Activated effector memory CD4-positive, alpha-beta T cell treated with Interleukin-2 at 50 U/mL for 16 hours (primary cell): ENCODE measurements around the gene DOCK8.

Source experiments
- DNase-seq: peaks from one replicate; pipeline ENCODE4 v3.0.0-alpha.2; 2020

DOCK8 gene

DNA sequence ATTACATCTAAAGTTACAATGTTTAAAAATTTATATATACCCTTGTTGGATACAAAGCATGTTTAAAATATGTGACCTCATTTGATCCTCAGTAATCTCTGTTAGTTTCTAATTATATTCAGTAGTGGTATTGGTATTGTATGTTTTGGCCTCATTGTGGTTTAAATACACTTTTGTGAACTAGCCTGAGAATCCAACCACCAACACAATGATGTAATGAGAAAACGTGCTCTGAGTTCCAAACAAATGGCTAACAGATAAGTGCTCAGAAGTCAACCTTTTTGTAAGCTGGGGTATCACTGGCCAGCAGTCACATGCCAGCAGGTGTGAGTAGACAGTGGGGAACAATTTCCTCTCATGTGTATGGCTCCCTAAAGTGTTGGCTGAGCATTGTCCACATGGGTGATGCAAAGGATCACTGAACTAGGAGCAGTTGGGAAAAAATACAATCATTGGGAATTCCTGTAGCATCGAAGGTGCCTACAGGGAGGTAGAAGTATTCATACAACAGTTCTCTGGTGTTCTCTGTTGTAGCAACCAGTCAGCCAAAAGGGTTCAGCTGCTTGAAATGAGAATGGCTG, 56.1 kb downstream of the DOCK8 start:
- no peak for DNase-seq

DNA sequence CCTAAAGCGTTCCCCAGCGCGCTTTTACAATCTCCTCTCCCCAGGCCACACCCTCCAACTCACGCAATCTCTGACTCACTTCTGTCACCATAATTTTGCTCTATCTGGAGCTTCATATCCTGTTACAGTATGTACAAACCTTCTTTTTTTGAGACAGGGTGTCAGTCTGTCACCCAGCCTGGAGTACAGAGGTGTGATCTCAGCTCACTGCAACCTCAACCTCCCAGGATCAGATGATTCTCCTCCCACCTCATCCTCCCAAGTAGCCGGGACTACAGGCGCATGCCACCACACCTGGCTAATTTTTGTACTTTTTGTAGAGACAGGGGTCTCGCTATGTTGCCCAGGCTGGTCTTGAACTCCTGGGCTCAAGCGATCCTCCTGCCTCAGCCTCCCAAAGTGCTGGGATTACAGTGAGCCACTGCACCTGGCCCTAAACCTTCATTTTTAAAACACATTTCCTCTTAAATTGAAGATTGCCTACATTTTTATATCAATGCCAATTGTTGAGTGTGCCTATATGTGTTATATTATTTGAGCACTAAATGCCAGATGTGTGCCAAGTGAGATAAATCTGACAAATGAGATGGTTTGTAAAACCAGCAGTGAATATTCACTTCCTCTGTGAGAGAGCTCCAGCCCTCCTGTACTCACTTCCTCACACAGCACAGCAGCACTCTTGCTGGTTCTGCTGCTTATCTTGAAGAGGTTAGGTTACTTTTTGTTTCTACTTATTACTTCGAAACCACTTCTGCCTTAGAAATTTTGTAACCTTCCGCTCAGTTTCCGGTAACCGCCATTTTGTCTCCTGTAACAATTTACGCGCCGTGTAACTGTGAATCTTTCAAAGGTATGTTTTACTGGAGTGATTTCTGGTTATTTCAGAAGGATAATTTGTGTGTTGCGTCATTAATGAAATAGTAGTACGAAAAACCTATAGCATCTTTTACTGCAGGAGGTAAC, 57.9 kb downstream of the DOCK8 start:
- DNase-seq: peak; percentile 59

DNA sequence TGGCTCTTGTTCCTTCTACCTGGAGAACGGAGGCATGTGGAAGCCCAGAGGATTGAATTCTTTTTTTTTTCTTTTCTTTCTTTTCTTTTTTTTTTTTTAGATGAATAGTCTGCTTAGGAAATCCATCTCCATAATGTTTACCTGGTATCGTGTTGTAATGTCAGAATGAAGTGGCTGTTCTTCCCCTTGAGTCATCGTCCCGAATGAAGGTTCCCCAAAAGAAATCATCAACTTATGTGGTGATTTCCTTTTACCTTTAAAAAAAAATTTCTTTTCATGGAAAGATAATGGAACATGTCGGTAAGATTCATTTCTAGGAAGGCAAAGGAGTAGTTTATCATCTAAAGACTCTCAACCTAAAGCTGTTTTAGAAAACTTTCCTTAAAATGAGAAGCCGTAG, 59.7 kb downstream of the DOCK8 start:
- no peak for DNase-seq

DNA sequence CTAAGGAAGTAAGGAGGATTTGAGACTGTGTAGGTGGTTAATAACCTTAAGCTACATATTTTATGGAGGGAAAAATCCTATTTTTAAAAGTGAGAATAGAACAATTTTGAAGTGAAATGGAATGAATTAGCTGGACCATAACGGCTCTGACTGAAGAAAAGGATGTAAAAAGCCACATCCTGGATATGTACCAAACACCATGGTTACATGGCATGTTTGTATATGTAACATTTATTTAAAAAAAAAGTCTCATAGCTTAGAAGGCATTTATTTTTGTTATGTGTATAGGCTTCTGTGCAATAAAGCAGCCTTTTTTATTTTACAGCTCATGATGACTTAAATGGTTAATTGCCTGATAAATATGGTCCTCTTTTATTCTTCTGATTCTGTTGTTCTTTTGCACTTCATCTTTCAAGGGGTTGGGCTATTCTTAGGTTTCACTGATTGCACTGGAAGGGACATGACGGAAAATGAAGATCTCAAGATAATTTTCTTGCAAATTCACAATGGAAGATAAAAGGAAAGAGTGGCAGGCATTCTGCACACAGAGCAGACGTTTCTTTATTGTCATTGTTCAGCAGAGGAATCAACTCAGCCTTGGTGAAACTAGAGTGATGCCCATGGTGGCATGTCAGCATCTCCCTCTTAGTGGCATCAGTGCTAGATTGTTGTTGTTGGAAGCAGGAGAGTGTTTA, 63.1 kb downstream of the DOCK8 start:
- DNase-seq: no peak

DNA sequence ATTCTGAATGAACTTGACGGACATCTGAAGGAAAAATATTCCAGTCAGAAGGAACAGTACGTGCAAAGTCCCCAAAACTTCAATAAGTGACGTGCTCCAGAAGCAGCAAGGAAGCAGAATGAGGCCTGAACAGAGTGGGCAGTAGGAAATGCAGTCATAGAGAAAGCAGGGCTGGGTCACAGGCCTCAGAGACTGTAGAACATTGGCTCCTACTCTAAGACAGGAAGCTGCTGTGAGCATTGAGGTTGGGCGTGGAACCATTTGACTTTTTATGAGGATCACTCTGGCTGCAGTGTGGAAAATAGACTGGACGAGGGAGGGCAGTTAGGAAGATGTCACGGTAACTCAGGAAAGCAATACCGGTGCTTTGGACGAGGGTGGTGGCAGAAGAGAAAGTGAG, 64.0 kb downstream of the DOCK8 start:
- no peak for DNase-seq

DNA sequence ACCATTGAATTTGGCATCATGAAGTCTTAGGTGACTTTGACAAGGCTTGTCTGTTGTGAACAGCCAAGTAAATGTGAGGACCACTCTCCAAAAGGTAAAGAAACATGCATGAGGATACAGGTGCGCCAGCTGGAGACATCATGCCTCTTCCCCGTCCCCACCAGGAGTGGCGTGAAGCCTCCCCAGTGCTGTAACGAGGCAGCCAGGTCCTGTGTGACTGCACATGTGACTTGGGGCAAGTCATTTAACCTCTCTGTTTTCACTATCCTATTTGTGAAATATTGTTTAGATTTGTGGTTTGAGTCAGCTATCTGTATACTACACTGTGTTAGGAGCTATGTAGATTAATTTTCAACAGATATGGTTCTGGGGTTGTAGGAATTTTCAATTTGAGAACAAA, 65.0 kb downstream of the DOCK8 start:
- DNase-seq: no peak

DNA sequence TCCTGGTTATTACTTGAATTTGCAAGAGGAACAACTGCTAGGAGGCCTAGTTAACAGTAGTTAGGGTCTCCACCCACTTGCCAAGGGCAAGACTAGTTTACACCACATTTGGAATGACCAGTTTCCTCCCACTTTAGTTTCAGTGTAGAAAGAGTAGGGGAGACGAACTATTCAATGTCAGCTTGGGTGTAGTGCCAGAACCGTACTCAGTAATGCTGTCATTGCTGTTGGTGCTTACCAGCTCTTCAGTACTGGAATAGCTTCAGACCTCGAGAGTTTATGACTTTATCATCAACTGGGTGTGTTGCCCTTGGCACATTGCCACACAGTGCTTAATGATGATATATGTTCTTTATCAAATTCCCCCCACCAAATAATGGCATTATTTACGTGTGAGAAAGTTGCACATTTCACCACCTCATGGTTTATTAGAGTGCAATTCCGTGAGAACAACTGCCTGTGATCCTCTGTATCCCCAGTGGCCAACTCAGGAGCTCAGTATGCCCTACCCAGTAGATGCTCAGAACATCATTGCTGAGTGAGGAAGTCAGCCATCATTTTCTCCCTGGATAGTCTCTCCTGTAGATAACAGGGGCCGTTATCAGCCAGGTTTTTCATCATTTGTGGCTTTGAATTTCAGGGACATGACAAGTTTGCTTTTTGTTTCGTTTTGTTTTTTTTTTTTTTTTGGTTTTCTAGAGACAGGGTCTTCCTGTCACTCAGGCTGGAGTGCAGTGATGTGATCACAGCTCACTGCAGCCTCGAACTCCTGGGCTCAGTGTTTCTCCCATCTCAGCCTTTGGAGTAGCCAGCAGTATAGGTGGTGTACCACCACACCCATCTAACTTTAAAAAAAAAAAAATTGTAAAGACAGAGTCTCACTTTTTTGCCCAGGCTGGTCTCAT, 67.3 kb downstream of the DOCK8 start:
- no peak for DNase-seq

DNA sequence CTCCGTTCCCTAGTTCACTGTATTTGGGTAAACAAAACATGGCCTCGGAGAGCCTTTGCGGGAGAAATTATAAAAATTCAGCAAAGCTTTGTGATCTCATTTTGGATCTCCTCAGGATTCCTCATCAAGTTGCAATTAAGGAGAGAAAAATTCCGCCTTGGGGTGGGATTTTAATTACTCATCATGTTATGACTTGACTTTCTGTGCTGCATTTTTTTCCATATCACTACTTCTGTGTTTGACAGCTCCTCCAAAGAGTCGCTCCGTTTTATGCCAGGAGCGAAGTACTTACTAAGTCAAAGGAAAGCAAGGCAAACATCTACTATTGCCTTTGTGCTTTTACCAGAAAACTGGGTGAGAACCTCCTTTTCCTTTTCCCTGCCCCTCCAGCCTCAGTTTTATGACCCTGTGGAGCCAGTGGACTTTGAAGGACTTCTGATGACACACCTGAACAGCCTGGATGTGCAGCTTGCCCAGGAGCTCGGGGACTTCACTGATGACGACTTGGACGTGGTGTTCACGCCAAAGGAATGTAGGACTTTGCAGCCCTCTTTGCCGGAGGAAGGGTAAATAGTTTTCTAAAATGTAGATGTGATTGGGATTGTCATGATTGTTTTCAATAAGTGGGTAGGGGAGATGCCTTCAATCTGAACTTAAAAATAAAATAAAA, 71.5 kb downstream of the DOCK8 start:
- DNase-seq: no peak

DNA sequence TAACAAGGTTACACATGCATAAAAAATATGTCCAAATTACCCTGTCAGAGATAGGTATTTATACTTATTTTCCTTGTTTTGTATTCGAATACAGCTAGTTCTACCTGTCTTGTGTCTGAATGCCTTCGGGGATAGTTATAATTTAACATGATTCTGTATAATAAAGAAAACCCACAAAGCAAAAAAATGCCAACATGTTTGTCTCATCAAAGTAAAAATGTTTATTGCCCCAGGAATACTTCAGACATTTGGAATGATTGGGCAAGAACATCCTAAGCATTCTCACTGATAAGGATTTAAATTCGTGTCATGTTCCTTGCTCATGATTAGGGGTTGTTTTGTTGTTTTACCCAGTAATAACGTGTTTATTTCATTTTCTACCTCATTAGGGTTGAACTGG, 74.5 kb downstream of the DOCK8 start:
- DNase-seq: no peak

DNA sequence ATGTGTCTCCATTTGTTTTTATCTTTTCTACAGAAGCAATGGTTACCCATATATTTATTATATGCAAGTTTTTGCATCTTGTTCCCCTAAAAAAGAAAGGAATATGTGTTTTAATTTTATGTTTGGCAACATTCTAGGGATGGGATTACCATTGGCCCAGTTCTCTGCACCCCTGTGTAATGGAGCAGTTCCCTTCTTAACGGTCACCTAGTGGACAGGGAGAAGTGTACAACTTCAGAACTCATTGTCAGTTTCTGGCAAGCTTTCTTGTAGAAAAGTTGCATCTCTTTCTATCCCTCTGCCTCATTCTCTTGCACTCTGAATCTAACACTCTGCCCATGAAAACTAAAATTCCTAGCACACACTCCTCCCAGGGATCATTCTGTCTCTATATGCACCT, 78.2 kb downstream of the DOCK8 start:
- no peak for DNase-seq

DNA sequence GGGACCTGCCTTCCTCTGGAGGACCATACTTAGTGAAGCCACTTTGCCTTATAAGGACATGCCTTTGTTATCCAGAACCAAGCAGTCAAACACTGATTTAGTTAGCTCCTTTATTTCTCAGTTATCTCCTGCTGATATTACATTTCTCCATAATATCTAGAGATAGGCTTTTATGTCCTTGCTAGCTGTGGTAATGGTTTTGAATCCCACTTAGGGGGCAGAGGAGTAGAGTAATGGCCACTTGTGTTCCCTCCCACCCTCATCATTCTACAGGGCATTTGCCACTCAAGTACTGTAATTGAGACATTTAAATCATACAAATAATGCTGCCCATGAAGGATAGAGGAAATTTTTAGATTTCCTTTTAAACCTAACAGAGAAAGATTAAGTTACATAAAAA, 80.9 kb downstream of the DOCK8 start:
- DNase-seq: no peak

DNA sequence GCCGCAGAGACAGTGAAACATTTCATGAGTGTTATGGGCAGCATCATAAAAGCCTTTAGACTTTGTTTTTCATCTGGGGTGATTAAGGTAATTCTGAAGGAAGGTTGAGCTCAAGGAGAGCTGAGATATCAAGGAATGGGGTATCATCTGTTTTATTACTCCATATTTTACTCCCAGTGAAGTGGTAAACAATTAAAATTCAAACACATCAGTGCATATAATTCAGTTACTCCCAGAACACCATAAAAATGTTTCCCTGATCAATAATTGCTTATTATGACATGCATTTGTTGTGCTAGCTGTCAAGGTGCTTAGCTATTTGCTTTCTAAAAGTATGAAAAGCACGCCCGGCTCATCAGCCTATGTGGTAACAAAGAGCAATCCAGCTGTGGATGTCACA, 81.7 kb downstream of the DOCK8 start:
- no peak for DNase-seq

DNA sequence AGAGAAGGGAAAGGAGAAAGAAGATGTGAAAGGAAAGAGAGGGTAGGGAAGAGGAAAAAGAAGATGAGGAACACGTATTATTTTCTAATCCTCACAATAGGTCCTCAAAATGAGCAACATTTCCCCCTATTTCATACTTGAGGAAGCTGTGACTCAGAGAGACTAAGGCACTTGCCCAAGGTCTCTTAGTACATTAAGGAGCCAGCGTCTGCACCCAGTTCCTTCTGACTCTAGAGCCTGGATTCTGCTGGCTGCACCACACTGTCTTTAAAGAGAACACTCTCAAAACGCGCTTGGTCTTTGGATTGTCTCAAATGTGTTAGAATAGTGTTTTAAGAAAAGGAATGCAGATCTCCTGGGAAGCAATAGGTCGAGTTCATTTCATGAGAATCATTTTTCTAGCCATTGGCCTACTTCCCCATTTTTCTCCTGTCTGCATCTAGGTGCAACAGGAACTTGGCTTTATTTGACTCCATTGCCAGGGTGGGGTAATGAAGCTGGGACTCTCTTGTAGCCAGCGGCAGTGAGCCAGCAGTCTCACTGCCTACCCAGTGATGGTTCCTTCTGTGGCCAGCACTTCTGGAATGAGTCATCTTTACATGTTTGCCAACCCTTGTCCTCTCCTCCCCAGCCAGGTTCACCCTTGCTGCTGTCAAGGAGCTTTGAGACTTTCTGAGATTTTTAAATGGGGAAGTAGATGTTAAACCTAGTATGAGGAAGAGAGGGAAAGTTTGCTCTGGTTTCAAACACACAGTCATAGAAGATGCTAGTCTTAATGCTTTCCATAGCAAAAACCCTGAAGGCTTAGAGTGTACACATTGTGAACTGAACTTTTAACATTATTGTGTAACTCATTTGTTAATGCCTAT, 82.7 kb downstream of the DOCK8 start:
- DNase-seq: no peak

DNA sequence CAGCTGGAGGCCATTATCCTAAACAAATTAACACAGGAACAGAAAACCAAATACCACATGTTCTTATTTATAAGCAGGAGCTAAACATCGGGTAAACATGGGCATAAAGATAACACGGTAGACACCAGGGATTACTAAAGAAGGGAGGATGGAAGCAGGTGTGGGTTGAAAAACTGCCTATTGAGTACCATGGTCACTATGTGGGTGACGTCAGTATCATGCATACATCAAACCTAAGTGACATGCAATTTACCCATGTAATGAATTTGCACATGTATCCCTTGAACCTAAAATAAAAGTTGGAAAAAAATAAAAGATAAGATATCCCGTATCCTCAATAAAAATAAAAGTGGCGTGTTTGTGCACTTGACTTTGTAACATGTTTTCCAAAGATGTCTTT, 88.8 kb downstream of the DOCK8 start:
- no peak for DNase-seq

DNA sequence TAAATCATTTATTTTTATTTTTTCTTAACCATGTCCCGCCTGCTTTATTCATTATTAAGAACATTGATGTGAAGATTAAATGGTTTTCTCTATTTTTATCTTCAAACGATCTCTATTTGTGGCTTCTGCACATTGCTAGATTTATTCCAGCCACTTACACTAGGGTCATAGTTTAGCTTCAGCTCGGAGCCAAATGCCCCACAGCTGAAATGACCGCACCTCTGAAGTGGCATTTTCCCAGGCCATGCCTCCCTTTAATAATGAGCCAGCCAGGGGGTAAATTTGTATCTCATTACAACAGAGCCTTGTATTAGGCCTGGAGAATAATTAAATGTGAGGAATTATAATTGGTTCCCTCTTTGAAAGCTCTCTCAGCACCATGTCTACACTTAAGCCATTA, 89.4 kb downstream of the DOCK8 start:
- DNase-seq: no peak

DNA sequence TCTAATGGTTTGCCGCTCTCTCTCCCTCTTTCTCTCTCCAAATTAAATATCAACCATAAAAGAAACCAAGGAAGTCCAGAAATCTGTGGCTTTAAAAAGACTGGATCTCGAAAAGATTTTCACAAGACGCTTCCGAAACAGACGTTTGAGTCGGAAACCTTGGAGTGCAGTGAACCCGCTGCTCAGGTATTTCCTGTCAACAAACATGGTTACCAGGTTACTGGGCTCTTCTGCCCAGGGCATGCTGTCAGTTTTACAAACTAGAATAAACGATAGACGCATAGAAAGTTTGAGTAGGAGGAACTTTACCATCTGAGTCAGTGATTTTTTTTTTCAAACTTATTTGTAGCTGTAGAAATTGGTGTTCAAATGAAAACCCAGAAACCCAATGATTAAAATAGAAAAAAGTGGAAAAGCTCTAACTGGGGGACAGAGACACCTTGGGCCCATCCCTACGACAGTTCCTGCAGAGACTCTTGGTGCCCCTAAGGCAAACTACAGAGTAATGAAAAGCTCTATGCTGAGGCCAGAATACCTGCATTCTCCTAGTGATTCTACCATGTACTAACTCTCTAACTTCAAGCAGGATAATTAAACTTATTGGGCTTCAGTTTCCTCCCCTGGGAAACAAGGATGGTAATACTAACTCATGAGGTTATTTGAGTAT, 90.0 kb downstream of the DOCK8 start:
- DNase-seq: no peak

DNA sequence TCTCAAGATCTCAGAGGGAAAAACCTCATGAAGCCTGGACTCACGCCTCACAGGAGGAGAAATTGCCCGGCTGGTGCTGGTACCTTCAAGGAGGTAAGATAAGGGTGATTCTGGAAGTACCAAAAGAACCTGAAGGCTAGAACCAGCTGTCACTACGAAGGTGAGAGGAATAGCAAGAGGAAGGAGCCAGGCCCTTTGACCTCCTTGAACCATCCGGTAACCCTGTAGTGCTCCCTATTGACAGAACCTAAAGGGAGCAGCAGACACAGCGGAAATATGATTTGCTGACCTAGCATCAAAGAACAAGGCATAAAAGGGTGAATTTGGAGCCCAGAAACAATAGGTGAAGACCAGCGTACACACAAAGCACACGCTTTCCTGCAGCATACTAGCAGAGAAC, 92.2 kb downstream of the DOCK8 start:
- peak; percentile 17 for DNase-seq

DNA sequence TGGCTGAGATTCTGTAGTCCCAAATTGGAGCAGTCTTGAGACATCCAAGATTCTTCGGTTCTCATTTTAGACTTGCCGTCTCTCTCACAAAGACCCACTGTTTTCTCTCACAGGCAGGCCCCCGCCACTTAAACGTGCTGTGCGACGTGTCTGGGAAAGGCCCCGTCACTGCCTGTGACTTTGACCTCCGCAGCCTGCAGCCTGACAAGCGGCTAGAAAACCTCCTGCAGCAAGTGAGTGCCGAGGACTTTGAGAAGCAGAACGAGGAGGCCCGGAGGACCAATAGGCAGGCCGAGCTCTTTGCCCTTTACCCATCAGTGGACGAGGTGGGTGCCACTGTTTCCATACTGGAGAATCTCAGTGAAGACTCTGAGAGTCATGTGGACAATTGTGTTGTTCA, 97.2 kb downstream of the DOCK8 start:
- no peak for DNase-seq

DNA sequence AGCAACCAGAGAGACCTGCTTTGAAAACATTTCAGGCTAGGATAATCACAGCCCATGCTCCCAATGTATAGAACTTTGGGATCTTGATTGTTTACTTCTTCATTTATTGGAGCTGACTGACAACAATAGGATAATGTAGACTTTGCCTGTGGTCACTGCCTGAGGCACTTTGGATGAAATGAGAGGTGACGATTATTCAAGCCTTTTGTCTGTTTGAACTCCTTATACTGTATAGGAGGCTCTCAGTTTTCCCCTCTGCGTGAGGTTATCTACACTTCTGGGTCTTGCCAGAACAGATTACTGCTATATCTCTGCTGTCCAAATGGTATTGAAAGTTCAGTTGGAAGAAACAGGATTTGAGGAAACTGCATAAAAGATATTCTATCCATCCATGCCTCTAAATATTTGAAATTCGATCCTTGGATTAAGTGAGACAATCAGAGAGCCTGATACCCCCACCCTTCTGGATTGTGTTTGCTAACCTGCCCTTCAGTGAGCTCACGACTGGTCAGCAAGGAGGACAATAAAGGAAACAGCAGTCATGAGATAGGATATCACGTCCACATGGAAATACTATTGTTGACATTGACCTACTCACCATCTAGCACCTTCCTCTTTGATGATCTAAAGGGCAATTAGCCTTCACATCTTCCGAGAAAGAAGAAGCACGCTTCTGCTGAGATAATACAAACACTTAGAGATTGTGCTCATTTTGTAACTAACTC, 98.1 kb downstream of the DOCK8 start:
- no peak for DNase-seq

DNA sequence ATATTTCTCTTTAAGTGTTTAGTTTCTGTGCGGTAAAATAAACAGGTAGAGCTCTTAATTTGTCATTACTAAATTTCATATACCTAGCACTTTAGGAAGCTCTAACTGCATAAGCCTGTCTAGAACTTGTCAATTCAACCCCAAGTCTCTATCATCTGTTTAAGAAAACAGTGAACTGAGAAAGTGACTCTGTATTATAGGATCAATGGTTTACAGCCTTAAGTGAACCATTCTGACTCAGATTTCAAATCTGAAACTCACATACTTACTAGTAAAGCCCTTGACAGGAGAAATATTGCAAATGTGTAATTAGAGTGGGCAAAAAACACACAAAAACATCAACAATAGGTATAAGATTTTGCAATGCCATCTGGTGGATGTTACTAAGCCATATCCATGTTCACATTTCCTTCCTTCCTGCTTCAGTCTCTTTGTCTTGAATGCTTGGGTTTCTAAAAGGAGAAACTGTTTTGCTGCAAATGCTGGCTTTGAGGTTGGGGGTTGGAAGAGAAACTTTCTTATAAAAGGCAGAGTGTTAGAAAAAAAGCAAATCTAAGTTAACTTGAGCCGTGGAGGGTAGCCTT, 101.8 kb downstream of the DOCK8 start:
- DNase-seq: no peak
